Measurements from ENCODE around the gene PLA2G4E. TPM values are rescaled to one million over a fixed set of nuclear protein-coding genes. Genes with fewer than 3 reads are reported as not detected.

The PLA2G4E gene
- total RNA-seq, 4 donors from 2014 or later = not detected

DNA sequence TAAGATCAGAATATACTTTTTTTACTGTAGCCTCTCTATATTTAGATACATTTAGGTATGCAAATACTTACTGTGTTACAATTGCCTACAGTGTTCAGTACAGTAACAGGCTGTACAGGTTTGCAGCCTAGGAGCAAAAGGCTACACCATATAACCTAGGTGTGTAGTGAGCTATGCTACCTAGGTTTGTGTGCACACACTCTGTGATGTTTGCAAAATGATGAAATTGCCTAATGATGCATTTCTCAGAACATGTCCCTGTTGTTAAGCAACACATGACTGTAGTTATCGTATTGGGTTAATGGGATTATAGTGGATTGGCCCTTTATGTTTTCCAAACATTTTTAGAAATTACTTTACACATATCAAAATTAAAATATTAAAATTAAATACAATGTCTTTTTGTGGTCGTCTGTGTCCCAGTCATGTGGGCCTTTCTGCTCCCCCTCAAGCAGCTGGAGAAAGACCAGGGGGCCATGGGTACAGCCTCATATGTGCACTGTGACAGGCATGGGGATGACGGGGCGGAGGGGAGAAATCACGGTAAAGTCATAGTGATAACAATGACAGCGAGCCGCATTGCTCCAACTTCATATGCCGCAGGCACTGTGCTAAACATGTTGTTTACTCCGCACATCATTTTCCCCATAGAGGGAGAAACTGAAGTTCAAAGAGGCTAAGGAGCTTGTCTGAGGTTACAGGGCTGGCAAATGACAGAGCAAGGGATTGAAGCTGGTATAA is 27.4 kb upstream of the PLA2G4E start:
- 90% methylated on average over 9 of the region's 9 CpGs for WGBS
- intact Hi-C loops (cut with DNase I) = no loop called here
- H3K36me3 ChIP-seq = no peaks in the 10 kb centered on the region
- no peaks in the 10 kb centered on the region for H3K27me3 ChIP-seq
- peaks cover 0 to 4% (median 0%) of the 10 kb centered on the region in 4 donors for H3K4me1 ChIP-seq
- no peak overlapping the region for H3K27ac ChIP-seq (replicated peaks in 1 of 4)
- TF ChIP-seq POLR2AphosphoS5 (IDR thresholded peaks at IDR 0.05) (no peak), POLR2A (IDR thresholded peaks at IDR 0.05; ENCODE audit: low read depth) (no peak), EP300 (IDR thresholded peaks at IDR 0.05) (no peak), CTCF (IDR thresholded peaks at IDR 0.05) (no peak)
- no peaks in the 10 kb centered on the region for H3K9me3 ChIP-seq
- no peak overlapping the region for H3K4me3 ChIP-seq
- no peak for DNase-seq (ENCODE audit: extremely low spot score)

DNA sequence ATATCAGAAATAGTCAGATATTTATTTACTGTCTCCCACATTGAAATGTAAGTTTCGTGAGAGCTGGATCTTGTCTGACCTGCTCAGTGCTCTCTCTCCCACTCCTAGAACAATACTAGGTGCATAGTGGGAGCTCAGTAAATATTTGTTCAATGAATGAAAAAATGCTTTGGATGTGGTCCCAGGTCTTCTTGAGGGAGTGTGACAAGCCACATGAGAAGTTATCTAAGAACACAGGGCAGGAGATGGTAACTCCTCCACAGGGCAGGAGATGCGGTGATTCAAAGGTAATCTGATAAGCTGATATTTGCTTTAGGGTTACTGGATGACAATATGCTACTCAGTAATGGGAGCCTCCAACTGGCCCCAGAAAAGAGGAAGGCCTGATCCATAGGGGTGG is 25.8 kb upstream of the PLA2G4E start:
- Histone ChIP-seq H3K9me3 (no peaks in the 10 kb centered on the region), H3K4me1 (no peaks in the 10 kb centered on the region), H3K4me3 (no peak overlapping the region), H3K36me3 (no peaks in the 10 kb centered on the region), H3K27me3 (no peaks in the 10 kb centered on the region), H3K27ac (replicated peaks in 1 of 4) (no peak overlapping the region)
- TF ChIP-seq EP300 (IDR thresholded peaks at IDR 0.05) (no peak), CTCF (IDR thresholded peaks at IDR 0.05) (no peak), POLR2A (IDR thresholded peaks at IDR 0.05; ENCODE audit: low read depth) (no peak), POLR2AphosphoS5 (IDR thresholded peaks at IDR 0.05) (no peak)
- 88% methylated on average over 2 of the region's 2 CpGs for WGBS
- intact Hi-C loops (cut with DNase I) = no loop called here
- no peak for DNase-seq (ENCODE audit: extremely low spot score)

DNA sequence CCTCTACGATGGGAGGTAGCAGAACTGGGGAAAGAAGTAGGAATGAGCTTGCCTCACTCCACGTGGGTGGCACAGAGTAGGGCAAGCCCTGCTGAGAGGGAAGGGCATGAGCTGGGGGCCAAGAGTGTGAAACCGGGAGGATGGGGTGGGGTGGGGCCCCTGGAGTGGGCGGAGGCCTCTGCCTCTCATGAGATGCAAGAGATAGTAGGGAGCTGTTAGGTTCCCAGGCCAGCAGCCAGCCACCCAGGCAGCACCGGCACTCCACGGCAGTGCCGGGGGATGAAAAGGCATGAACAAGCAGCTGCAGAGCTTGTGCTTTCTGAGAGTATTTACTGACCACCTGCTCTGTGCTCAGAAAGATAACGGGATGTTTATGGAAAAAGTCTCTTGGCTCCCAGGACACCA is 24.4 kb upstream of the PLA2G4E start:
- no peak for TF ChIP-seq CTCF (IDR thresholded peaks at IDR 0.05)
- no peak for TF ChIP-seq POLR2AphosphoS5 (IDR thresholded peaks at IDR 0.05)
- no peak for TF ChIP-seq POLR2A (IDR thresholded peaks at IDR 0.05; ENCODE audit: low read depth)
- no peak for TF ChIP-seq EP300 (IDR thresholded peaks at IDR 0.05)
- intact Hi-C loops (cut with DNase I) = no loop called here
- no peaks in the 10 kb centered on the region for H3K27me3 ChIP-seq
- H3K9me3 ChIP-seq = no peaks in the 10 kb centered on the region
- H3K4me3 ChIP-seq = no peak overlapping the region
- no peak overlapping the region for H3K27ac ChIP-seq (replicated peaks in 1 of 4)
- no peaks in the 10 kb centered on the region for H3K4me1 ChIP-seq
- DNase-seq (ENCODE audit: extremely low spot score) = no peak
- no peaks in the 10 kb centered on the region for H3K36me3 ChIP-seq
- WGBS = 50% methylated on average over 8 of the region's 8 CpGs

GRCh38 chr15:42042602-42043400 is 22.0 kb upstream of the PLA2G4E start:
- Histone ChIP-seq H3K27ac (replicated peaks in 1 of 4) (no peak overlapping the region), H3K27me3 (no peaks in the 10 kb centered on the region), H3K4me3 (no peak overlapping the region), H3K4me1 (no peaks in the 10 kb centered on the region), H3K9me3 (no peaks in the 10 kb centered on the region), H3K36me3 (no peaks in the 10 kb centered on the region)
- 96% methylated on average over 2 of the region's 5 CpGs for WGBS
- intact Hi-C loops (cut with DNase I) = no loop called here
- TF ChIP-seq EP300 (IDR thresholded peaks at IDR 0.05) (no peak), CTCF (IDR thresholded peaks at IDR 0.05) (no peak), POLR2AphosphoS5 (IDR thresholded peaks at IDR 0.05) (no peak), POLR2A (IDR thresholded peaks at IDR 0.05; ENCODE audit: low read depth) (no peak)
- DNase-seq (ENCODE audit: extremely low spot score) = no peak

Measured in esophagus muscularis mucosa (tissue), 4 donors.